GM12874 (cell line): ENCODE data around the gene PRXL2B.

Source experiments
- TF ChIP-seq, protein P1 (sequence below): IDR thresholded peaks from 2 replicates; pipeline ENCODE4 v1.5.1; 2011; ENCODE audit warnings: low read depth, mild to moderate bottlenecking, control low read depth, low read length, moderate library complexity; ENCODE audit not compliant: insufficient read depth

The PRXL2B gene

GRCh38 chr1:2632561-2633361 is 46.2 kb downstream of the PRXL2B start, which contains the start of gene MMEL1:
MMEL1 (minus strand) TSS chr1:2633016; CDS start chr1:2629484, 3,532 bp downstream.
- TF ChIP-seq, protein P1, sequence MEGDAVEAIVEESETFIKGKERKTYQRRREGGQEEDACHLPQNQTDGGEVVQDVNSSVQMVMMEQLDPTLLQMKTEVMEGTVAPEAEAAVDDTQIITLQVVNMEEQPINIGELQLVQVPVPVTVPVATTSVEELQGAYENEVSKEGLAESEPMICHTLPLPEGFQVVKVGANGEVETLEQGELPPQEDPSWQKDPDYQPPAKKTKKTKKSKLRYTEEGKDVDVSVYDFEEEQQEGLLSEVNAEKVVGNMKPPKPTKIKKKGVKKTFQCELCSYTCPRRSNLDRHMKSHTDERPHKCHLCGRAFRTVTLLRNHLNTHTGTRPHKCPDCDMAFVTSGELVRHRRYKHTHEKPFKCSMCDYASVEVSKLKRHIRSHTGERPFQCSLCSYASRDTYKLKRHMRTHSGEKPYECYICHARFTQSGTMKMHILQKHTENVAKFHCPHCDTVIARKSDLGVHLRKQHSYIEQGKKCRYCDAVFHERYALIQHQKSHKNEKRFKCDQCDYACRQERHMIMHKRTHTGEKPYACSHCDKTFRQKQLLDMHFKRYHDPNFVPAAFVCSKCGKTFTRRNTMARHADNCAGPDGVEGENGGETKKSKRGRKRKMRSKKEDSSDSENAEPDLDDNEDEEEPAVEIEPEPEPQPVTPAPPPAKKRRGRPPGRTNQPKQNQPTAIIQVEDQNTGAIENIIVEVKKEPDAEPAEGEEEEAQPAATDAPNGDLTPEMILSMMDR: no peak

DNA sequence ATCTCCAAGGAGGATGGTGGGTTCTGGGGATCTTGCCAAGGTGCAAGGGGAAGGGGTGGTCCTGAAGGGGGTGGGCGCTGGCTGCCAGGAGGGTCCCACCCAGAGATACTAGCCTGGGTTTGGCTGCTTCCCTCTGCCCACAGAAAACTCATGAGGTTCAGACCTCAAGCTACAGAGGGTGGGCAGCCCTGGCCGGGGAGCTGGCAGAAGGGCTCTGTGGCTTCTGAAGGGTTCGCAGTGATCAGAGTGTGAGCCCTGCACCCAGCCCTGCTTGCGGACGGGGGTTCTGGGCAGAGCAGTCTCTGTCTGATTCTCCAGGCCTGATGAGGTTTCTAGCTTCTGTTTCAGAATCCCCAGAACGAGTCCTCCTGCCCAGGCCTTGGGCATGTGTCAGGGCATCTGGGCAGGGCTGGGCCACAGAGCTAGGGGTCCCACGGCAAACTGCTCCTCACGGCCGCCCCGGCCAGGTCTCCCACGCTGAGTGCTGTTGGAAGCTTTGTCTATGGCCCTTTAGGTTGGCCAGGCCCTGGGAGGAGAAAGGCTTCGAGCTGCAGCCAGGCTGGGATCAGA is 46.9 kb downstream of the PRXL2B start:
- TF ChIP-seq, protein P1: no peak

DNA sequence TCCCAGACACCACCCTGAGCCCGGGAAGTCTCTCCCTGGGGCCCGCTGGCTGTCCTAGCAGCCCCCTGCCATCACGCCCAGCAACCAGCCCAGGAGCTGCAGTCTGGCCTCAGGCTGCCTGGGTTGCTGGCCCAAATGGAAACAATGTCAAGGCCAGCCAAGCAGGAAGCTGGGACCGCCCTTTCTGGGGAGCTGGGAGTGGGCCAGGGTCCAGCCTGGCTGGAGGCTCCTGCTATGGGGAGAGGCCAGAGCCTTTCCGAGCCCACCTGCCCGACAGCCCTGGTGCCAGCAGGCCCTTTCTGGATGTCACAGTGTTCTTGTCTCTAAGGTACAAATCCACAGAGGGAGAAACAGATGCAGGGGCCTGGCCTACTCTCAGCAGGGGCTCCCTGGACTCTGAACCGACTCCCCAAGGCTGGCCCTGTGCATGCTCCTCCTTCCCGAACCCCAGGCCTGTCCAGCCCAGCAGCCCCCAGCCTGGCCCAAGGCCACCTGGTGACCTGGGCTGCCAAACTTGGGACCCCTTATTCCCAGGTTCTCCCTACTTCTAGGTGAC is 47.4 kb downstream of the PRXL2B start:
- TF ChIP-seq, protein P1: no peak

DNA sequence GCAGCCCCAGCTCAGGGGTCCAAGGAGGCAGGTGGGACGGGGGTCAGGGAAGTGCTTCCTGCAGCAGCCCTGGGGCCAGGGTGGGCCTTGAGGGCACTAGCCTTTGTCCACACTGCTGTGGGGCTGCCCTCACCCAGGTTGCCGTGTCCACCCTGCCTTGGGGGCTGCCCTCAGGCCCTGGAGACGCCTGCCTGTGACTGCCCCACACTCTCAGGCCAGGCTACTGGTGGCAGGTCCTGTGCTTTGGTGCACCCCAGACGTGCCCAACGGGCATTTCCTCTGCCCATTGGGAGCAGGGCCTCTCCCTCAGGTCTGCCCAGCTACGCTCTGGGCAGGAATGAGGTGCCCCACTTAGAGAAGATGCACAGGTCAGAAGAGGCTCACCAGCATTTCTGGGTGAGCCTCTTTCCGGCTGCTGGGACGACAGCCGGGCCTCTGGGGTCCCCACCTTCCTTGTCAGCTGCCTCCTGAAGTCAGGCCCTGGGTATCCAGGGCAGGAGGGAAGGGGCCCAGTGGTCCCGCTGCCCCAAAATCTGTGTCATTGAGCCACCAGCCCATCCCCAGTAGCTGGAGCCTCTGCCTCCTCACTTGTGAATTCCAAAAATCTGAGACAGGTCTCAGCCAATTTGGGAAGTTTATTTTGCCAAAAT is 48.9 kb downstream of the PRXL2B start:
- TF ChIP-seq, protein P1: no peak

DNA sequence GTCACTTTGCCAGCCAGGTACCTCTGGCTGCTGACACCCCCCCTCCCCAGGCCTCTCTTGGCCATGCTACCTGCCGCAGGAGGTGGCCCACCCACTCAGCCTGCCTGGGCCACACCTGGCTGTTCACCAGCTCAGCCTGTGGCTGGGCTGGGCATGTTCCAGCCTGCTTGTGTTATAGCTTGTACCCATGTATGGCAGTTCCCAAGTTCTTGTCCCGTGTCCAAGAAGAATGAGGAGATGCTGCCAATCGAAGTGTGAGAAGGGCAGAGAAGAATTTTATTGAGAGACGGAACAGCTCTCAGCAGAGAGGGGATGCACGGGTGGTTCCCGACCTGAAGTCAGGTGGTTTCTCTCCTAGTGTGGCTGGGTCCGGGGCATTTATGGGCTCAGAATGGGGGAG is 50.2 kb downstream of the PRXL2B start:
- TF ChIP-seq, protein P1: no peak

DNA sequence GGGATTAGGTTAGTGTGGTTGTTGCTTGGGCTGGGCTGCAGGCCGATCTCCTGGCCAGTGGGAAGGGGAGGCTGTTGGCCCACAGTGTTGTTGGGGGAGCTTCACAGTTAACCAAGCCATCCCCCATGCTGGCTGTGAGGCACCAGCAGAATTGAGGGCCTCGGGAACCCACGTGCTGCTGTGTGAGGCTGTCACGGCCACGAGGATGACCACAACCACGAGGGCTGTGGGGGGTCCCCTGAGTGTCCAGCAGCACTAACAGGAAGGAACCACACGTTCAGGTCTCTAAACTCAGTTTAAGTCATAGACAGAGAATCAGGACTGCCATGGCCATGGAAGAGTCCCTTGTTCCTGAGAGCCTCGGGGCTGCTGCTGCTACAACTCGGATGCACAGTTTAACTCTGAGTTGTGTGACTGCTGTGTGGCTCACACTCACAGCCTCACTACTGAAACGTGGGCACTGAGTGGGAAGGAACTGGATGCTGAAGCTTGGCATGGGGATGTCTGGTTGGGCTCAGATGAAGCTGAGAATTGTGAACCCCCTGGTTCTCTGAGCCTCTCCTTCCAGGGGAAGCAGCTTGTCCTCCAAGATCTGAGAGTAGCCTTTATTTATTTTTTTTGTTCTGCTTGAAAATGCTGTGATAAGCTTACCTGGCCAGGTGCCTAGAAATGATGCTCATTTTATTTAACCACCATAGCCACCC is 51.0 kb downstream of the PRXL2B start:
- TF ChIP-seq, protein P1: no peak

DNA sequence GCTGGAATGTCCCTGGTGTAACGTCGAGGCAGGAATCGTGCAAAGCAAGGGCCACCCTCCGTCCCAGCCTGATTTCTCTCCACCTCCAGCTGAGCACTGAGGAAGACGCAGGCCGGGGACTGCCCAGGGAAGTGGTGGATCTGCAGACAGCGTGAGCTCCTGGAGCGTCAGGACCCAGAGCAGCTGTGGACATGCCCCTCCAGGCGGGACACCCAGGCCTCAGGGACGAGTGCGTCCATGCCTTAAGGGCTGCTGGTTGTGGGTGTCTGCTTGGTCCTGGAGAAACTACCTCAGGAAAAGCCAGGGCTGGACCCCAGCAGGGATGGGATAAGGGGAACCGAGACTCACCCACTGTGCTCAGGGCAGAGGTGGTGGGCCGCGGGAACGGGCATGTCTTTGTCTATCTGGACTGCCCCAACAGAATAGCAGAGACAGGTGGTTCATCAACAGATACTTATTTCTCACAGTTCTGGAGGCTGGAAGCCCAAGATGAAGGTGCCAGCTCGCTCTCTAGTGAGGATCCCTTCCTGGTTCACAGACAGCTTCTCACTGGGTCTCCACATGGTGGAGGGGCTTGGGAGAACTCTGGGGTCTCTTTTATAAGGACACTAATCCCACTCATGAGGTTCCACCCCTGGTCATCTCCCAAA is 52.0 kb downstream of the PRXL2B start:
- TF ChIP-seq, protein P1: no peak
